IPS-15b (cell line): ENCODE measurements around the gene GARNL3.

Experiments used
- H3K27me3 ChIP-seq: one replicate; pipeline ENCODE4 v1.6.1; 2013; ENCODE audit warnings: low read length; ENCODE audit not compliant: control insufficient read depth, insufficient read depth
- H3K36me3 ChIP-seq: one replicate; pipeline ENCODE4 v1.6.1; 2013; ENCODE audit warnings: low read length; ENCODE audit not compliant: control insufficient read depth, insufficient read depth
- H3K4me1 ChIP-seq: one replicate; pipeline ENCODE4 v1.6.1; 2013; ENCODE audit warnings: mild to moderate bottlenecking, low read length; ENCODE audit not compliant: control insufficient read depth, insufficient read depth
- H3K4me3 ChIP-seq: one replicate; pipeline ENCODE4 v1.5.1; 2013; ENCODE audit warnings: low read depth, low read length
- H3K9ac ChIP-seq: one replicate; pipeline ENCODE4 v1.6.1; 2013; ENCODE audit warnings: low read depth, mild to moderate bottlenecking, low read length
- H3K9me3 ChIP-seq: one replicate; pipeline ENCODE4 v1.6.1; 2013; ENCODE audit warnings: mild to moderate bottlenecking, low read length; ENCODE audit not compliant: control insufficient read depth, insufficient read depth

GARNL3 gene

GRCh38 chr9:127263664-127264063 lies 910 bp upstream of the GARNL3 start:
- Histone ChIP-seq H3K36me3 (no peaks in the 10 kb centered on the region), H3K9ac (no peak overlapping the region), H3K27me3 (no peaks in the 10 kb centered on the region), H3K9me3 (no peaks in the 10 kb centered on the region), H3K4me3 (no peak overlapping the region), H3K4me1 (no peaks in the 10 kb centered on the region)

DNA sequence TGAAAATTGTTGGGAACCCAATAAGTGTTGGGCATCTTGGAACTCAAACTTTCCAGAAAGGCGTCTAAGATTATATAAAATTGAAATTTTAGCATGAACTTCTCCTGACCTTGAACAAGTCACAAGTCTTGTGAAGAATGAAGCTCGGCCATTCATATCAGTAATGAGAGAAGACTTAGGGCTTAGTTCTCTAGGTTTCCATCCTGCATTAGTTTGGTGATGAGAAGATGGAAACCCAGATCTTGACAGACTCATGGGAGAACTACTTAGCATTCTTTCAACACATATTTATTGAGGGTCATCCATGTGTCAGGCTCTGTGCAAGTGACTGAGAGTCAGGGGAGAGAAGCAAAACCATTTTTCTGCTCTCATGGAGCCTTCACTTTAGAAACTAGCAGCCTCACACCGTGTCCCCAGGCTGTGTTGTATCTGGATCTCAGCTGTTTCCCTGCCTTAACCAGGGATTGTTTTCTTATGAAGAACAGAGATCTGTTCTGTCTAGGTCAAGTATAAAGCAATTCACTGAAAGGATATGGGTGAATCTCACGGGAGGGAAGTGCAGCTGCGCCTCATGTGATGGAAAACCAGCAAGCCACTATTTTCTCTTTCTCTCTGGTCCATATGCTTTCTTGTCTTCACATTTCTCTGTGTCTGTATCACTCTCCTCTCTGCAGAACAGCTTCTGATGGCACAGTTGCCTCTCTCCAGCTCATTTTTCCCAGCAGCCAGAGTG lies 3.4 kb downstream of the GARNL3 start:
- Histone ChIP-seq H3K36me3 (no peaks in the 10 kb centered on the region), H3K4me3 (no peak overlapping the region), H3K9ac (no peak overlapping the region), H3K4me1 (no peaks in the 10 kb centered on the region), H3K9me3 (no peaks in the 10 kb centered on the region), H3K27me3 (no peaks in the 10 kb centered on the region)

DNA sequence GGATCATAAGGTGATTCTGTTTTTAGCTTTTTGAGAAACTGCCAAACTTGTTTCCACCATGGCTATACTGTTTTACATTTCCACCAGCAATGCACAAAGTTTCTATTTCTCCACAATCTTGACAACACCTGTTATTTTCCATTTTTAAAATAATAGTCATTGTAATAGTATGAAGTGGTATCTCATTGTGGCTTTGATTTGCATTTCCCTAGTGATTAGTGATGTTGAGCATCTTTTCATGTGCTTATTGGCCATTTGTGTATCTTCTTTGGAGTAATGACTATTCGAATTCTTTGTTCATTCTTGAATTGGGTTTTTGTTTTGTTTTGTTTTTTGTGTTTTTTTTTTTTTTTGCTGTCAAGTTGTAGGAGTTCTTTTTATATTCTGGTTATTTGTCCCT lies 4.9 kb downstream of the GARNL3 start:
- H3K9ac ChIP-seq = no peak overlapping the region
- no peaks in the 10 kb centered on the region for H3K36me3 ChIP-seq
- no peaks in the 10 kb centered on the region for H3K9me3 ChIP-seq
- H3K4me1 ChIP-seq = no peaks in the 10 kb centered on the region
- no peaks in the 10 kb centered on the region for H3K27me3 ChIP-seq
- H3K4me3 ChIP-seq = no peak overlapping the region

GRCh38 chr9:127273326-127273725 lies 8.8 kb downstream of the GARNL3 start:
- Histone ChIP-seq H3K4me3 (no peak overlapping the region), H3K9me3 (no peaks in the 10 kb centered on the region), H3K4me1 (no peaks in the 10 kb centered on the region), H3K36me3 (no peaks in the 10 kb centered on the region), H3K9ac (no peak overlapping the region), H3K27me3 (no peaks in the 10 kb centered on the region)

GRCh38 chr9:127277099-127277498 lies 12.5 kb downstream of the GARNL3 start:
- H3K27me3 ChIP-seq = no peaks in the 10 kb centered on the region
- no peak overlapping the region for H3K9ac ChIP-seq
- no peaks in the 10 kb centered on the region for H3K9me3 ChIP-seq
- no peak overlapping the region for H3K4me3 ChIP-seq
- H3K36me3 ChIP-seq = no peaks in the 10 kb centered on the region
- no peaks in the 10 kb centered on the region for H3K4me1 ChIP-seq

GRCh38 chr9:127277770-127278169 lies 13.2 kb downstream of the GARNL3 start:
- no peaks in the 10 kb centered on the region for H3K9me3 ChIP-seq
- no peak overlapping the region for H3K4me3 ChIP-seq
- H3K9ac ChIP-seq = no peak overlapping the region
- no peaks in the 10 kb centered on the region for H3K4me1 ChIP-seq
- no peaks in the 10 kb centered on the region for H3K36me3 ChIP-seq
- H3K27me3 ChIP-seq = no peaks in the 10 kb centered on the region

DNA sequence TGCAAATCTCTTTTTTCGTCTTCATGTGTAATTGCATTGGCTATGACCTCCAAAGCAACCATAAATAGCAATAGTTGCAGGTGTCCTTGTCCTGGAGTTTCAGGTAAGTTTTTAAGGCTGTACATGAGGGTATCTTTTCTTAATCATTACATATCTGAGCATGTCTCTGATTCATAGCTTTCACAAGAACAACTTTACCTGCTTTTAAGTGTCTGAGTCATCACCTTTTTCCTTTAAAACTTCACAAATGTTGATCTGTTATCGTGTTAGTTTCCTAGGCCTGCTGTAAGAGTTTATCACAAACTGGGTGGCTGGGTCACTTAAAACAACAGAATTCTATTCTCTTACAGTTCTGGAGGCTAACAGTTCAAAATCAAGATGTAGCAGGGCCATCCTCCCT lies 13.8 kb downstream of the GARNL3 start:
- Histone ChIP-seq H3K4me3 (no peak overlapping the region), H3K4me1 (no peaks in the 10 kb centered on the region), H3K36me3 (no peaks in the 10 kb centered on the region), H3K27me3 (no peaks in the 10 kb centered on the region), H3K9me3 (no peaks in the 10 kb centered on the region), H3K9ac (no peak overlapping the region)

DNA sequence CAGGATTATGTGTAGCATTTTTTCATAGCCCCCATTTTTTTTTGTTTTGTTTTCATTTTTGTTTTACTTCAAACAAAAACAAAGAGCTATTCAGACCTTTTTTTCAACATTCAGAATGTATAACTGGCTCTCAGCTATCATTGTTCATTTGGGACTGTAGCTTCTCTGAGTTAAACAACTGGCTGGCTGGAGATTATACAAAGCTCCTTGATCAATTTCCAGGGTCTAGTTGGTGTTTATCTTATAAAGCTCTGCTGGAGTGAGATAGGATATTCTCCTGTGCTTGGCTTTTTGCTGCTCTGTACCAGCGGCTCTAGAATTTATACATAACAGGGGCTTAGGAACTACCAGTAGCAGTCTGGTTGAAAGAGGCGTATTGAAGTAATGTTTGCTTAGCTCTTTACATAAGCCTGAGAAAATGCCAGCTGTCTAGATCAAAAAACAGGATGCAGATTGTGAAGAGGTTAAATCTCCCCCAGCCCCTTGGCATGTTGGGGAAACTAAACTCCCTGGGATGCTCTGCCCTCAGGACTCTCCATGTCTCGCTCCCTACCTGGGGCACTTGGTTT lies 15.2 kb downstream of the GARNL3 start:
- no peaks in the 10 kb centered on the region for H3K9me3 ChIP-seq
- H3K4me1 ChIP-seq = no peaks in the 10 kb centered on the region
- H3K36me3 ChIP-seq = no peaks in the 10 kb centered on the region
- no peaks in the 10 kb centered on the region for H3K27me3 ChIP-seq
- H3K9ac ChIP-seq = no peak overlapping the region
- no peak overlapping the region for H3K4me3 ChIP-seq

DNA sequence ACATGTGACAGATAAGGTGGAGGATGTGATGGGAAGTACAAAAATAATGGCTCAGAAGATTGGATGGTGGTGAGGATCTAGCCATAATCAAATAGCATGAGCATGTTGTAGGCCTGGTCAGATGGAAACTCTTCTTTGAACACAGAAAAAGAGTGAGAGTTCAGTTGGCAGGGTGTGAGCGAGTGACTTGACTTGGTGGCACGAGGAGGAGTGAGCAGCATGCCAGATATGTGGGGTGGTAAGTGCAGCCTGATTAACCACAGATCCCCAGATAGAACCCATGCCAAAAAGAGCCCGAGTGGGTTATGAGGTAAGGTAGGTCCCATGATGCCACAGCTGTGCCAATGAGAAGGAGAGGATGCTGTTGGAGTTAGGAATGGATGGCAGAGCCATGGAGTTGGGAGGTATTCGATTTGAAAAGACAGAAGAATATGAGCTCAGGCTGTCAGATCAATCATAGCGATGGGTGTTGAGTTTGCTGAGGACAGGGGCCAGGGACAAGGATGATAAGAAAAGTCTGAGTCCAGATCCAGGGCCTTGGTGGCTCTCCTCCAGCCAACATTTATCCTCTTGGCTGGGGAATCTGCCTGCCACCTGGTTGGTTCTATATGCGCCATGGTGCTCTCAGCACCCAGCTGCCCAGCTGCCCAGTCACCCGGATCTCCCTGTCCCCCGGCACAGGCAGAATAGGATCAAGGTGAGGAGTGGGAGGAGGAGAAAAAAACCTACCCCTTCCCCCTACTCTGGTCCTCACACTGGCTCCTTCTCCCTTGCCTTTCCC lies 16.5 kb downstream of the GARNL3 start:
- H3K4me1 ChIP-seq = no peaks in the 10 kb centered on the region
- H3K27me3 ChIP-seq = no peaks in the 10 kb centered on the region
- no peaks in the 10 kb centered on the region for H3K9me3 ChIP-seq

DNA sequence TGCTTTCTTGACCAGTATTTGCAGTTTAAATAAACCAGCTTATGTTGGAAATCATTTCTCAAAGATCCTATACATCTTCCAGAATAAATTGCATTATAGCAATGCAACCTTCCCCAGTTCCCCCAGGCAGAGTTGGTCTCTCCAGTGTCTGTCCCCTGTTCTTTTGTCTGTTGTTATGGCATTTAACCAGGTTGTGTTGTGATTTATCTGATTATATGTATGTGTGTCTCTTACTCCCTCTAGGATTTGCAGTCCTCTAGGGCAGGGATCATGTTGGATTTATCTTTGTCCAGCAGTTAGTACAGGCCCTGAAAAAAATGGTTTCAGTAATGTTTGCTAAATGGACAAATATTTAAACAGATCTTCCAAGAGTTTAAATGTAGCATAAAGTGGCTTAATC lies 17.3 kb downstream of the GARNL3 start:
- H3K36me3 ChIP-seq = no peaks in the 10 kb centered on the region
- no peaks in the 10 kb centered on the region for H3K4me1 ChIP-seq
- no peaks in the 10 kb centered on the region for H3K27me3 ChIP-seq
- no peaks in the 10 kb centered on the region for H3K9me3 ChIP-seq
- no peak overlapping the region for H3K4me3 ChIP-seq
- no peak overlapping the region for H3K9ac ChIP-seq

More for the DNA sequence above, 16.5 kb downstream of the GARNL3 start:
- H3K36me3 ChIP-seq = no peaks in the 10 kb centered on the region
- H3K4me3 ChIP-seq = no peak overlapping the region
- no peak overlapping the region for H3K9ac ChIP-seq

- no peaks in the 10 kb centered on the region for H3K4me1 ChIP-seq
- H3K9me3 ChIP-seq = no peaks in the 10 kb centered on the region
- H3K36me3 ChIP-seq = no peaks in the 10 kb centered on the region
- H3K4me3 ChIP-seq = no peak overlapping the region
- H3K9ac ChIP-seq = no peak overlapping the region
- H3K27me3 ChIP-seq = no peaks in the 10 kb centered on the region
Measured at GRCh38 chr9:127282611-127283010, 18.0 kb downstream of the GARNL3 start.

- no peak overlapping the region for H3K4me3 ChIP-seq
- no peak overlapping the region for H3K9ac ChIP-seq
- no peaks in the 10 kb centered on the region for H3K9me3 ChIP-seq
- no peaks in the 10 kb centered on the region for H3K36me3 ChIP-seq
- no peaks in the 10 kb centered on the region for H3K27me3 ChIP-seq
- H3K4me1 ChIP-seq = no peaks in the 10 kb centered on the region
Measured at GRCh38 chr9:127283135-127283534, 18.6 kb downstream of the GARNL3 start.
